Loucy (cell line): ENCODE data around the gene VWA8.

Experiments used
- H2AFZ ChIP-seq: fragments of 200-600 bp; sonication (generic); 2 replicates; pipeline ENCODE4 v1.6.0; 2016; ENCODE audit warnings: antibody characterized with exemption, mild to moderate bottlenecking, low read length, moderate library complexity
- H3F3A ChIP-seq: fragments of 200-600 bp; 2 replicates; pipeline ENCODE4 v1.6.0; 2016; ENCODE audit warnings: antibody characterized with exemption, low read depth, mild to moderate bottlenecking
- H3K27me3 ChIP-seq: fragments of 200-600 bp; sonication (generic); 2 replicates; pipeline ENCODE4 v1.6.1; 2014; ENCODE audit warnings: low read length, mild to moderate bottlenecking; ENCODE audit not compliant: insufficient read depth, poor library complexity, severe bottlenecking
- H3K36me3 ChIP-seq: fragments of 200-600 bp; sonication (generic); 2 replicates; pipeline ENCODE4 v1.6.1; 2016; ENCODE audit warnings: low read length; ENCODE audit not compliant: insufficient read depth
- H3K4me1 ChIP-seq: fragments of 200-600 bp; sonication (generic); 2 replicates; pipeline ENCODE4 v1.5.1; 2014; ENCODE audit warnings: low read length, mild to moderate bottlenecking; ENCODE audit not compliant: insufficient read depth, poor library complexity, severe bottlenecking
- H3K4me2 ChIP-seq: fragments of 200-600 bp; sonication (generic); 2 replicates; pipeline ENCODE4 v1.6.0; 2014; ENCODE audit warnings: antibody characterized with exemption, low read length, low read depth, mild to moderate bottlenecking; ENCODE audit not compliant: poor library complexity, severe bottlenecking
- H3K4me3 ChIP-seq: fragments of 200-600 bp; sonication (generic); 2 replicates; pipeline ENCODE4 v1.5.1; 2014; ENCODE audit warnings: low read length, mild to moderate bottlenecking, mixed read lengths; ENCODE audit not compliant: poor library complexity, severe bottlenecking
- H3K79me2 ChIP-seq: fragments of 200-600 bp; sonication (generic); 2 replicates; pipeline ENCODE4 v1.6.1; 2014; ENCODE audit warnings: low read length; ENCODE audit not compliant: insufficient read depth
- H3K9ac ChIP-seq: fragments of 200-600 bp; sonication (generic); 2 replicates; pipeline ENCODE4 v1.6.0; 2014; ENCODE audit warnings: mild to moderate bottlenecking, low read depth, low read length, moderate library complexity; ENCODE audit not compliant: poor library complexity, severe bottlenecking
- H3K9me2 ChIP-seq: fragments of 200-600 bp; sonication (generic); replicated peaks from 2 replicates; pipeline ENCODE4 v1.6.1; 2016; ENCODE audit warnings: low read depth, low read length, mixed read lengths
- H3K9me3 ChIP-seq: fragments of 200-600 bp; sonication (generic); 2 replicates; pipeline ENCODE4 v1.6.1; 2014; ENCODE audit warnings: mild to moderate bottlenecking, antibody characterized with exemption, low read length, low read depth; ENCODE audit not compliant: insufficient read depth
- H4K20me1 ChIP-seq: fragments of 200-600 bp; sonication (generic); 2 replicates; pipeline ENCODE4 v1.6.0; 2014; ENCODE audit warnings: antibody characterized with exemption, low read length, mild to moderate bottlenecking; ENCODE audit not compliant: insufficient read depth, poor library complexity, severe bottlenecking
- CTCF ChIP-seq: fragments of 200-600 bp; sonication (generic); conservative IDR thresholded peaks from 2 replicates; pipeline ENCODE4 v1.5.1; 2014; ENCODE audit warnings: mild to moderate bottlenecking, antibody characterized with exemption, low read length
- EZH2phosphoT487 ChIP-seq: fragments of 200-600 bp; IDR thresholded peaks from 2 replicates; pipeline ENCODE4 v1.6.1; 2018; ENCODE audit warnings: antibody characterized with exemption, mild to moderate bottlenecking, moderate library complexity, borderline replicate concordance

VWA8 gene

DNA sequence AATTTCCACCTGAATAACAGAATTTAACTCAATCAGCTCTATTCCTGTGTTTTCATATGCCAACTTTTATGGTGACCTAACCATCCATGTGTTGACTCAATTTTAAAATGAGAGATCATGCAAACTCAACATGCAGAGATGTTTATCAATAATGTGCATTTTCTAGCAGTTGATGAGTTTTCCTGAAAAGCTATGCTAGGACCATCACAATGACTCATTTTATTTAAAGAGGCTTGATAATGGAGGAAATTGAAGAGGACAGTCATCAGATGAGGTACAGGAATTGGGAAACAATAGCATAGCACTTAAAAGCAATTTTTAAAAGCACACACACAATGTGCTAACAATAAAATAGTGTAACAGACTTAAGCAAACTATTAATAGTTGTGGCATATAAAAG is 127.1 kb downstream of the VWA8 start:
- Histone ChIP-seq H3K9me2 (no peaks in the 10 kb centered on the region), H3K27me3 (no peaks in the 10 kb centered on the region), H3K4me2 (no peak overlapping the region), H2AFZ (no peak overlapping the region), H3K4me3 (no peak overlapping the region), H3K79me2 (no peaks in the 10 kb centered on the region), H3K36me3 (peaks cover 5% of the 10 kb centered on the region; the same call in 1 of the 2 replicates), H3F3A (no peaks in the 10 kb centered on the region), H3K9me3 (no peaks in the 10 kb centered on the region), H4K20me1 (no peaks in the 10 kb centered on the region), H3K9ac (no peak overlapping the region), H3K4me1 (peaks cover 8% of the 10 kb centered on the region)
- TF ChIP-seq CTCF (no peak), EZH2phosphoT487 (no peak)

DNA sequence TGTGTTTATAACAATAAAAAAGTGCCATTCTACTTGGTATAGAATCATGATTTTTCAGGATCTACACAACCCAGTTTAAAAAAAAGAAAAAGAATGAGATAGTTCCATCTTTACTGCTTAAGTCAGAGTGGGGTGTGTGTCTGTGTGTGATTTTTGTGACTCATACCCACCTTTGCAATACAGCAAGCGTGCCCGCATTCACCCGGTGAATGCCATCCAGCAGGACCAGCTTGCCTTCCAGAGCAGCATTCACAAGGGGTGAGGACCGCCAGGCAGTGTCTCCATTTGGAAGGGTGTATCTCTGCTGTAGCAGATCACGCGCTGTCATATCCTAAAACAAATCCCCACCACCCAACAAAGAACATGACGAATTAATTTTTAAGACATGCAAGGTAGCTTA is 127.7 kb downstream of the VWA8 start:
- Histone ChIP-seq H3K4me1 (peaks cover 7% of the 10 kb centered on the region), H3K36me3 (peaks cover 5% of the 10 kb centered on the region; the same call in 1 of the 2 replicates), H3K9me2 (no peaks in the 10 kb centered on the region), H3K9me3 (no peaks in the 10 kb centered on the region), H3K27me3 (no peaks in the 10 kb centered on the region), H2AFZ (no peak overlapping the region), H3K9ac (no peak overlapping the region), H3F3A (no peaks in the 10 kb centered on the region), H4K20me1 (no peaks in the 10 kb centered on the region), H3K79me2 (no peaks in the 10 kb centered on the region), H3K4me3 (no peak overlapping the region), H3K4me2 (no peak overlapping the region)
- TF ChIP-seq EZH2phosphoT487 (no peak), CTCF (no peak)

GRCh38 chr13:41827507-41828213 is 133.2 kb downstream of the VWA8 start:
- no peaks in the 10 kb centered on the region for H3K9me2 ChIP-seq
- H3K4me2 ChIP-seq = no peak overlapping the region
- no peaks in the 10 kb centered on the region for H3K9me3 ChIP-seq
- H3K36me3 ChIP-seq = no peaks in the 10 kb centered on the region; the same call in 1 of the 2 replicates
- H2AFZ ChIP-seq = no peak overlapping the region
- no peaks in the 10 kb centered on the region for H3K4me1 ChIP-seq
- H3K79me2 ChIP-seq = no peaks in the 10 kb centered on the region
- TF ChIP-seq EZH2phosphoT487 = no peak
- TF ChIP-seq CTCF = no peak
- no peaks in the 10 kb centered on the region for H3K27me3 ChIP-seq
- no peak overlapping the region for H3K4me3 ChIP-seq
- no peaks in the 10 kb centered on the region for H4K20me1 ChIP-seq
- no peak overlapping the region for H3K9ac ChIP-seq
- H3F3A ChIP-seq = no peaks in the 10 kb centered on the region
